B cell (primary cell): ENCODE measurements around the gene RAB6B. TPM values are rescaled to one million over a fixed set of nuclear protein-coding genes. Genes with fewer than 3 reads are reported as not detected.

ENCODE experiments used
- ATAC-seq: fragments of 200-7000 bp; cut with Tn5 transposase; one replicate; pipeline ENCODE4 v1.10.0; 2021; ENCODE audit warnings: low read depth, mild to moderate bottlenecking, moderate number of reproducible peaks, moderate library complexity
- CTCF ChIA-PET: fragments of 350-600 bp; sonication (Branson Sonifier 250); formaldehyde crosslinking; loops from one replicate; lab custom pipeline; 2021; ENCODE audit warnings: antibody characterized with exemption, inconsistent platforms; lab: Charles Lee
- POLR2A ChIA-PET: fragments of 350-600 bp; sonication (Branson Sonifier 250); formaldehyde crosslinking; loops from one replicate; lab custom pipeline; 2021; ENCODE audit warnings: antibody characterized with exemption; lab: Charles Lee
- DNase-seq: peaks from one replicate; pipeline ENCODE4 v3.0.0; 2013
- H2AFZ ChIP-seq: 2 replicates; pipeline ENCODE4 v1.6.1; 2012; ENCODE audit warnings: mild to moderate bottlenecking, low read depth, low read length; ENCODE audit not compliant: insufficient read depth, poor library complexity, severe bottlenecking
- H3K27ac ChIP-seq, 2 donors: 1 replicate in 1 of 2; 2 replicates in 1 of 2; pipeline ENCODE4 v1.5.1; 2012 to 2013; ENCODE audit warnings: low read length in 2 of 2, mild to moderate bottlenecking in 2 of 2, moderate library complexity in 1 of 2
- H3K27me3 ChIP-seq, 4 experiments: fragments of 200-600 bp in 1 of 4; sonication (generic) in 1 of 4; replicated peaks in 1 of 4; 1 replicate in 2 of 4; 2 replicates in 2 of 4; pipeline versions ENCODE4 v1.6.1 to v1.7.0; 2013 to 2016; ENCODE audit warnings: low read length in 3 of 4, mild to moderate bottlenecking in 2 of 4, mixed read lengths in 1 of 4, moderate library complexity in 1 of 4; ENCODE audit not compliant: insufficient read depth in 4 of 4, control insufficient read depth in 3 of 4; ENCODE audit errors: control extremely low read depth in 1 of 4
- H3K36me3 ChIP-seq, 2 experiments: replicated peaks in 1 of 2; 1 replicate in 1 of 2; 2 replicates in 1 of 2; pipeline versions ENCODE4 v1.6.1 to v1.7.1; 2013; ENCODE audit warnings: low read length in 1 of 2; ENCODE audit not compliant: insufficient read depth in 2 of 2, control insufficient read depth in 1 of 2; ENCODE audit errors: control extremely low read depth in 1 of 2, extremely low read depth in 1 of 2
- H3K4me1 ChIP-seq, 2 donors: fragments of 200-600 bp in 1 of 2; sonication (generic) in 1 of 2; 1 replicate in 1 of 2; 2 replicates in 1 of 2; pipeline versions ENCODE4 v1.5.1 to v1.6.1; 2013 to 2017; ENCODE audit warnings: low read length in 2 of 2; ENCODE audit not compliant: control insufficient read depth in 2 of 2, insufficient read depth in 2 of 2
- H3K4me2 ChIP-seq: replicated peaks from 2 replicates; pipeline ENCODE3; 2012; ENCODE audit warnings: mild to moderate bottlenecking, low read depth, low read length; ENCODE audit not compliant: poor library complexity, severe bottlenecking
- H3K4me3 ChIP-seq, 5 experiments: fragments of 200-600 bp in 1 of 5; sonication (generic) in 1 of 5; 1 replicate in 3 of 5; 2 replicates in 2 of 5; pipeline versions ENCODE4 v1.5.1 to v1.7.0; 2011 to 2016; ENCODE audit warnings: low read length in 4 of 5, mild to moderate bottlenecking in 4 of 5, low read depth in 2 of 5, control low read depth in 1 of 5, moderate library complexity in 1 of 5; ENCODE audit not compliant: insufficient read depth in 1 of 5; ENCODE audit errors: control extremely low read depth in 1 of 5, extremely low read depth in 1 of 5
- H3K79me2 ChIP-seq: fragments of 200-600 bp; sonication (generic); one replicate; pipeline ENCODE4 v1.6.0; 2016; ENCODE audit warnings: low read length; ENCODE audit not compliant: control insufficient read depth, insufficient read depth
- H3K9ac ChIP-seq: fragments of 200-600 bp; sonication (generic); 2 replicates; pipeline ENCODE4 v1.6.1; 2017; ENCODE audit warnings: mild to moderate bottlenecking, low read length, moderate library complexity
- H3K9me3 ChIP-seq, 3 donors: one replicate each; pipeline versions ENCODE4 v1.6.1 to v1.7.1; 2013; ENCODE audit warnings: low read length in 2 of 3; ENCODE audit not compliant: control insufficient read depth in 2 of 3, insufficient read depth in 1 of 3; ENCODE audit errors: control extremely low read depth in 1 of 3
- H4K20me1 ChIP-seq: 2 replicates; pipeline ENCODE4 v1.6.0; 2012; ENCODE audit warnings: mild to moderate bottlenecking, low read length; ENCODE audit not compliant: insufficient read depth, control insufficient read depth, poor library complexity, severe bottlenecking
- H3K27ac Mint-ChIP-seq: one replicate; pipeline ENCODE4 v1.8.0; 2021; ENCODE audit warnings: mixed read lengths
- H3K27me3 Mint-ChIP-seq: one replicate; pipeline ENCODE4 v1.8.0; 2021; ENCODE audit warnings: mixed read lengths
- H3K4me1 Mint-ChIP-seq: one replicate; pipeline ENCODE4 v1.8.0; 2021; ENCODE audit warnings: mixed read lengths
- H3K4me3 Mint-ChIP-seq: one replicate; pipeline ENCODE4 v1.8.0; 2021; ENCODE audit warnings: mixed read lengths
- H3K9me3 Mint-ChIP-seq: one replicate; pipeline ENCODE4 v1.8.0; 2022; ENCODE audit warnings: mixed read lengths; ENCODE audit not compliant: insufficient read depth
- EZH2 ChIP-seq: IDR thresholded peaks from 2 replicates; pipeline ENCODE4 v1.6.1; 2012; ENCODE audit warnings: borderline replicate concordance, low read depth, mild to moderate bottlenecking, moderate library complexity, low read length; ENCODE audit not compliant: insufficient read depth, poor library complexity, severe bottlenecking
- WGBS: methylation state at CpG from one replicate; pipeline ENCODE4 v1.1.5; 2013; ENCODE audit warnings: missing lambda C conversion rate; ENCODE audit not compliant: insufficient coverage; 5-methylcytosine and 5-hydroxymethylcytosine counted together
- intact Hi-C: fragments of 100-400 bp; cut with micrococcal nuclease; formaldehyde crosslinking; loops from one replicate; pipeline ENCODE4 v1.10.0; 2022
- polyA plus RNA-seq: library from polyadenylated mRNA; depleted of rRNA; stranded (reverse); fragments of >200 nt; gene quantifications from 2 replicates; pipeline ENCODE4 v1.2.3, GENCODE V29; 2012
- total RNA-seq, 2 donors: library from RNA; stranded (reverse); fragments of 120-200 nt in 1 of 2; gene quantifications; 1 replicate in 1 of 2; 2 replicates in 1 of 2; pipeline versions ENCODE4 v1.2.3 to v1.2.4, GENCODE V29; 2013 to 2022
- TF ChIP-seq, protein P1 (sequence below): fragments of 200-600 bp; IDR thresholded peaks from one replicate; pipeline ENCODE4 v1.8.0; 2022; ENCODE audit warnings: antibody characterized with exemption, mild to moderate bottlenecking

RAB6B gene
- total and polyA plus RNA-seq, 2 donors (not counting 1 experiment from before 2014, with no cell fraction given) = not detected

DNA sequence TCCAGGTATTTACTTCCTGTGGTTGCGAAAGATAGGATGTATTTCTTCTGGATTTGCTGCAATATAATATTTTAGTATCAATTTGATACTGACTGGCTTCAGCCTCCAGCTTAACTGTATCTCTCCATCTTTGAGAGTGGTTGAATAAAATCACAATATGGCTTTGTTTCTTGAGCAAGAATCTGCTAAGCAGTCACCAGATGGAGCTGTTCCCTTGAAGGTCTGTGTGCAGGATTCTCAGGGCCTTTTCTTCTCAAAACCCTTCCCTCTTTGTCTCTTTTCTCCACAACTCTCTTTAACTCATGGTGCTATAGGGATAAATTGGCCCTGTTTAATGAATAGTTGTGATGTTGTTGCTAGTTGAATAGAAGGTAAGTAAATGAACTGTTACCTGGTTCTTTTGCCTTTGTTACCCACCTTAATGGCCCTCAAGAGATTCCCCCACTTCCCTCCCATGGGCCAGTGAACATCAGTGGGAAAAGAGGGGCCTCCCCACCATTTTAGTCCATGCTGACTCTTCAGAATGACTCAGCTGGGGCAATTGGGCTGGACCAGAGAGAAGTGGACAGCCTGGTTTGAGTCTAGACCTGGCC is 34.8 kb upstream of the RAB6B start:
- no peak overlapping the region for H2AFZ ChIP-seq
- DNase-seq (peak; percentile 12), ATAC-seq (no peak)
- intact Hi-C loops = no loop called here
- H3K36me3 ChIP-seq = no peaks in the 10 kb centered on the region
- no peak overlapping the region for H3K27ac ChIP-seq
- Mint-ChIP-seq H3K9me3 (no peaks in the 10 kb centered on the region), H3K4me1 (peaks cover 13% of the 10 kb centered on the region), H3K27me3 (peaks cover 22% of the 10 kb centered on the region), H3K4me3 (no peak overlapping the region), H3K27ac (no peak overlapping the region)
- peaks cover 0 to 26% (median 5%) of the 10 kb centered on the region in 4 experiments for H3K27me3 ChIP-seq
- H3K4me2 ChIP-seq = no peak overlapping the region
- ChIA-PET CTCF (no interaction called here), POLR2A (no interaction called here)
- no peaks in the 10 kb centered on the region for H3K79me2 ChIP-seq
- TF ChIP-seq, protein P1, sequence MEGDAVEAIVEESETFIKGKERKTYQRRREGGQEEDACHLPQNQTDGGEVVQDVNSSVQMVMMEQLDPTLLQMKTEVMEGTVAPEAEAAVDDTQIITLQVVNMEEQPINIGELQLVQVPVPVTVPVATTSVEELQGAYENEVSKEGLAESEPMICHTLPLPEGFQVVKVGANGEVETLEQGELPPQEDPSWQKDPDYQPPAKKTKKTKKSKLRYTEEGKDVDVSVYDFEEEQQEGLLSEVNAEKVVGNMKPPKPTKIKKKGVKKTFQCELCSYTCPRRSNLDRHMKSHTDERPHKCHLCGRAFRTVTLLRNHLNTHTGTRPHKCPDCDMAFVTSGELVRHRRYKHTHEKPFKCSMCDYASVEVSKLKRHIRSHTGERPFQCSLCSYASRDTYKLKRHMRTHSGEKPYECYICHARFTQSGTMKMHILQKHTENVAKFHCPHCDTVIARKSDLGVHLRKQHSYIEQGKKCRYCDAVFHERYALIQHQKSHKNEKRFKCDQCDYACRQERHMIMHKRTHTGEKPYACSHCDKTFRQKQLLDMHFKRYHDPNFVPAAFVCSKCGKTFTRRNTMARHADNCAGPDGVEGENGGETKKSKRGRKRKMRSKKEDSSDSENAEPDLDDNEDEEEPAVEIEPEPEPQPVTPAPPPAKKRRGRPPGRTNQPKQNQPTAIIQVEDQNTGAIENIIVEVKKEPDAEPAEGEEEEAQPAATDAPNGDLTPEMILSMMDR = peak; percentile 29
- TF ChIP-seq EZH2 = no peak
- H3K9me3 ChIP-seq = peaks cover 0 to 4% (median 0%) of the 10 kb centered on the region in 3 donors
- no peak overlapping the region for H3K4me3 ChIP-seq
- H3K9ac ChIP-seq = no peak overlapping the region
- H4K20me1 ChIP-seq = no peaks in the 10 kb centered on the region
- peaks cover 12 to 14% of the 10 kb centered on the region in 2 donors for H3K4me1 ChIP-seq
- WGBS = no CpG with 5 or more reads among the region's 1 CpG

DNA sequence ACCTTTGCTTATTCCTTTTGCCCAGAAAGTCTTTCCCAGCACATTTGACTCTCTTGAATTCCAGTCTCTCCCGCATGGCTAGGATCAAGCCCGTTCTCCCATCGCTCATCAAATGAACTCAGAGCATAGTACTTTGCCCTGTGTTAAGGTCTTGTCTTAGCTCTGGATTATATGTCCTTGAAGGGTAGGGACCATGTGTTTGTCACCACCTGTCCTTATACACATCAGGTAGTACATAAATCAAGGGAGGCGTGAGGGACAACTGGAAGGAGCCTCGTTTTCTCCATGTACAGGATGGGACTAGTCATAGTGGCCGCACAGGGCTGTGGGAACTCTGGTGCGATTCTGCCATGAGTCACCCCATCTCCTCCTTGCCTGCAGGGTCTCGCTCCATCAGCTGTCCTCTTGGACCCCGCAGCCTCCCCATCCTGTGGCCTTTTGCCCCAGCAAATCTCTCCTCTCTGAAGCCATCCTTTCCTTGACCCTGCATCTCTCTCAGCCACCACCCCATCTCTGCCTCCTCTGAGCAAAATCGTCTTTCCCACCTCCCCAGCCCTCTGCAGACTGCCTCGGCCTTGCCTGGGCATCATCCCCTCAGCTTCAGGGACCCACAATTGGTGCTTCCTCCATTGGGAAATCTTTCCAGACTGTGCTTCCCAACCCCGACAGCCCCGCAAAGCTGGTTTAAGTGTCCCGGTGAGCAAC is 33.4 kb upstream of the RAB6B start:
- POLR2A ChIA-PET = no interaction called here
- CTCF ChIA-PET = interaction anchor here (0.6 to 2.3 kb wide), 6 partner anchors 25 to 1203 kb away, joined by 3 to 14 read pairs (median 4); no protein-coding TSS in a partner anchor

More for the DNA sequence above, 33.4 kb upstream of the RAB6B start:
- H3K4me3 ChIP-seq = no peak overlapping the region
- no peaks in the 10 kb centered on the region for H3K9me3 Mint-ChIP-seq
- ATAC-seq = no peak
- H3K79me2 ChIP-seq = no peaks in the 10 kb centered on the region
- WGBS = 96% methylated on average over 12 of the region's 14 CpGs
- DNase-seq = peak; percentile 6
- intact Hi-C loops = no loop called here
- H2AFZ ChIP-seq = no peak overlapping the region
- H3K36me3 ChIP-seq = no peaks in the 10 kb centered on the region
- H3K4me1 ChIP-seq = peaks cover 12 to 14% of the 10 kb centered on the region in 2 donors
- peaks cover 0 to 26% (median 5%) of the 10 kb centered on the region in 4 experiments for H3K27me3 ChIP-seq
- H3K27me3 Mint-ChIP-seq = peaks cover 21% of the 10 kb centered on the region
- H4K20me1 ChIP-seq = no peaks in the 10 kb centered on the region
- TF ChIP-seq EZH2 = no peak
- TF ChIP-seq, protein P1 = no peak
- H3K27ac ChIP-seq = no peak overlapping the region
- peak overlapping the region; percentile 23 for H3K4me3 Mint-ChIP-seq
- H3K4me2 ChIP-seq = no peak overlapping the region
- H3K9ac ChIP-seq = no peak overlapping the region
- no peak overlapping the region for H3K27ac Mint-ChIP-seq
- peaks cover 13% of the 10 kb centered on the region for H3K4me1 Mint-ChIP-seq
- peaks cover 0 to 4% (median 0%) of the 10 kb centered on the region in 3 donors for H3K9me3 ChIP-seq
